ENCODE data around the gene NACAD.

The NACAD gene

GRCh38 chr7:45087301-45088145 is 1.2 kb downstream of the NACAD start:
- DNase-seq: no peak

GRCh38 chr7:45086331-45087065 is 2.3 kb downstream of the NACAD start:
- DNase-seq: no peak

GRCh38 chr7:45085619-45086200 is 3.1 kb downstream of the NACAD start:
- no peak for DNase-seq

GRCh38 chr7:45084901-45085618 is 3.7 kb downstream of the NACAD start:
- no peak for DNase-seq

GRCh38 chr7:45084336-45084735 is 4.4 kb downstream of the NACAD start:
- no peak for DNase-seq

- no peak for DNase-seq
Measured at GRCh38 chr7:45082831-45083331, 5.9 kb downstream of the NACAD start.

- DNase-seq: no peak
Measured at GRCh38 chr7:45082031-45082830, 6.5 kb downstream of the NACAD start.

GRCh38 chr7:45081670-45081974 is 7.1 kb downstream of the NACAD start:
- no peak for DNase-seq

- no peak for DNase-seq
Measured at GRCh38 chr7:45080958-45081669, 7.7 kb downstream of the NACAD start.

- DNase-seq: no peak
Measured at GRCh38 chr7:45080265-45080957, 8.4 kb downstream of the NACAD start.

GRCh38 chr7:45078125-45078681 is 10.6 kb downstream of the NACAD start:
- no peak for DNase-seq

- no peak for DNase-seq
Measured at GRCh38 chr7:45077579-45077978, 11.2 kb downstream of the NACAD start.

GRCh38 chr7:45076946-45077345 is 11.8 kb downstream of the NACAD start:
- no peak for DNase-seq

- no peak for DNase-seq
Measured at GRCh38 chr7:45075871-45076796, 12.6 kb downstream of the NACAD start.

- DNase-seq: no peak
Measured at GRCh38 chr7:45075355-45075644, 13.5 kb downstream of the NACAD start.

- DNase-seq: no peak
Measured at GRCh38 chr7:45074528-45075354, 14.0 kb downstream of the NACAD start.

GRCh38 chr7:45073786-45074527 is 14.8 kb downstream of the NACAD start:
- no peak for DNase-seq
